Measurements from ENCODE around the gene PLEKHM2.

GRCh38 chr1:15669864-15670263, 14.3 kb upstream of the PLEKHM2 start:
- TF ChIP-seq CTCF (optimal IDR thresholded peaks at IDR 0.05 in 1 of 3, IDR thresholded peaks at IDR 0.05 in 1 of 3, conservative IDR thresholded peaks at IDR 0.05 in 1 of 3; ENCODE audit: extremely low read depth in 1 of 3, insufficient read depth in 2 of 3, low read length in 3 of 3), result no peak
- TF ChIP-seq EZH2 (IDR thresholded peaks at IDR 0.05; ENCODE audit: low read length), result no peak

Data from keratinocyte (primary cell).